A673 (cell line): ENCODE results near the gene ZMIZ2. TPM values are rescaled to one million over a fixed set of nuclear protein-coding genes. Genes with fewer than 3 reads are reported as not detected.

Experiments
- BruUV-seq: library from RNA; stranded (reverse); fragments of 400-500 nt; replicated peaks from 2 replicates; lab custom pipeline; 2021; lab: Mats Ljungman, UMichigan
- CTCF ChIA-PET: fragments of 300-600 bp; sonication (Branson Sonifier 250); formaldehyde crosslinking; loops from one replicate; lab custom pipeline; 2022; ENCODE audit warnings: antibody characterized with exemption; lab: Charles Lee
- POLR2A ChIA-PET: fragments of 300-600 bp; sonication (Branson Sonifier 250); formaldehyde crosslinking; loops from one replicate; lab custom pipeline; 2022; ENCODE audit warnings: antibody characterized with exemption; ENCODE audit not compliant: low non-redundant PET; lab: Charles Lee
- DNase-seq: peaks from one replicate; pipeline ENCODE4 v3.0.0-alpha.2; 2015; ENCODE audit warnings: low spot score
- H3K27ac ChIP-seq: fragments of 200-600 bp; sonication (generic); 2 replicates; pipeline ENCODE4 v1.5.1; 2016; ENCODE audit warnings: mixed run types, low read depth, mild to moderate bottlenecking, mixed read lengths, antibody characterized with exemption, low read length; ENCODE audit not compliant: poor library complexity, severe bottlenecking
- H3K27me3 ChIP-seq: fragments of 200-600 bp; sonication (generic); replicated peaks from 2 replicates; pipeline ENCODE4 v1.6.1; 2017; ENCODE audit warnings: mixed run types, low read depth, mild to moderate bottlenecking, mixed read lengths, antibody characterized with exemption, low read length; ENCODE audit not compliant: insufficient read depth, poor library complexity
- H3K36me3 ChIP-seq: fragments of 200-600 bp; sonication (generic); 2 replicates; pipeline ENCODE4 v1.6.1; 2016; ENCODE audit warnings: mixed run types, mild to moderate bottlenecking, mixed read lengths, antibody characterized with exemption, low read length; ENCODE audit not compliant: insufficient read depth, poor library complexity, severe bottlenecking
- H3K4me1 ChIP-seq: fragments of 200-600 bp; sonication (generic); 2 replicates; pipeline ENCODE4 v1.6.1; 2017; ENCODE audit warnings: mixed run types, mild to moderate bottlenecking, mixed read lengths, antibody characterized with exemption, low read length; ENCODE audit not compliant: insufficient read depth, poor library complexity, severe bottlenecking
- H3K4me3 ChIP-seq: fragments of 200-600 bp; sonication (generic); 2 replicates; pipeline ENCODE4 v1.5.1; 2016; ENCODE audit warnings: low read depth, mixed run types, mild to moderate bottlenecking, mixed read lengths, low read length; ENCODE audit not compliant: poor library complexity, severe bottlenecking
- H3K9me3 ChIP-seq: fragments of 200-600 bp; sonication (generic); 2 replicates; pipeline ENCODE4 v1.6.1; 2016; ENCODE audit warnings: mixed run types, low read depth, mild to moderate bottlenecking, mixed read lengths, antibody characterized with exemption, low read length; ENCODE audit not compliant: poor library complexity, severe bottlenecking
- CTCF ChIP-seq: fragments of 300-800, 200-600 bp; sonication (generic); conservative IDR thresholded peaks from 2 replicates; pipeline ENCODE4 v1.5.1; 2017; ENCODE audit warnings: low read depth, mild to moderate bottlenecking, antibody characterized with exemption, low read length, moderate library complexity, mixed read lengths
- EZH2 ChIP-seq: fragments of 200-600 bp; sonication (generic); IDR thresholded peaks from 2 replicates; pipeline ENCODE4 v1.6.1; 2017; ENCODE audit warnings: borderline replicate concordance, low read depth, mild to moderate bottlenecking, mixed read lengths, antibody characterized with exemption, low read length; ENCODE audit not compliant: poor library complexity, severe bottlenecking
- intact Hi-C: fragments of 100-400 bp; cut with micrococcal nuclease; formaldehyde crosslinking; loops from one replicate; pipeline ENCODE4 v1.10.0; 2022; ENCODE audit not compliant: unreplicated experiment
- total RNA-seq: library from RNA; stranded (reverse); gene quantifications from 2 replicates; pipeline ENCODE4 v1.2.3, GENCODE V29; 2021

The ZMIZ2 gene
- total RNA-seq, 1 experiment from 2014 or later, result 114 TPM

- Histone ChIP-seq H3K36me3 (peaks cover 66% of the 10 kb centered on the region), H3K4me1 (no peaks in the 10 kb centered on the region), H3K27me3 (no peaks in the 10 kb centered on the region), H3K27ac (no peak overlapping the region), H3K4me3 (no peak overlapping the region), H3K9me3 (no peaks in the 10 kb centered on the region)
- POLR2A ChIA-PET, result no interaction called here
- CTCF ChIA-PET, result no interaction called here
- BruUV-seq, result no TSS peak
- DNase-seq, result no peak
- TF ChIP-seq CTCF (no peak), EZH2 (no peak)
- intact Hi-C loops, result no loop called here
Measured at GRCh38 chr7:44764665-44765578, 16.3 kb downstream of the ZMIZ2 start.

GRCh38 chr7:44765579-44766415, 17.1 kb downstream of the ZMIZ2 start:
- TF ChIP-seq EZH2 (no peak), CTCF (no peak)
- ChIA-PET POLR2A (no interaction called here), CTCF (no interaction called here)
- Histone ChIP-seq H3K9me3 (no peaks in the 10 kb centered on the region), H3K4me3 (no peak overlapping the region), H3K27ac (no peak overlapping the region), H3K4me1 (no peaks in the 10 kb centered on the region), H3K36me3 (peaks cover 63% of the 10 kb centered on the region), H3K27me3 (no peaks in the 10 kb centered on the region)
- intact Hi-C loops, result no loop called here
- no TSS peak for BruUV-seq
- no peak for DNase-seq

- TF ChIP-seq EZH2 (no peak), CTCF (no peak)
- Histone ChIP-seq H3K27me3 (no peaks in the 10 kb centered on the region), H3K4me3 (no peak overlapping the region), H3K9me3 (no peaks in the 10 kb centered on the region), H3K27ac (no peak overlapping the region), H3K4me1 (no peaks in the 10 kb centered on the region), H3K36me3 (peaks cover 57% of the 10 kb centered on the region)
- ChIA-PET CTCF (no interaction called here), POLR2A (no interaction called here)
- intact Hi-C loops, result no loop called here
- no peak for DNase-seq
- no TSS peak for BruUV-seq
Measured at GRCh38 chr7:44766416-44766801, 17.8 kb downstream of the ZMIZ2 start.
